PC-9 (cell line): Measurements from ENCODE around the gene GLDN.

Experiments
- CTCF ChIP-seq: fragments of 200-600 bp; sonication (generic); conservative IDR thresholded peaks from 2 replicates; pipeline ENCODE4 v1.6.1; 2017; ENCODE audit warnings: mixed run types, antibody characterized with exemption, mild to moderate bottlenecking, moderate library complexity
- EZH2 ChIP-seq: fragments of 200-600 bp; sonication (generic); IDR thresholded peaks from 2 replicates; pipeline ENCODE4 v1.8.0; 2017; ENCODE audit warnings: antibody characterized with exemption, low read depth

GRCh38 chr15:51401051-51401780 lies 59.8 kb downstream of the GLDN start:
- TF ChIP-seq CTCF (no peak), EZH2 (no peak)
